GM04504 (cell line): ENCODE measurements around the gene TRIO.
"Not testable (repeated sequence)": the region's sequence is repeated elsewhere in the genome, so short reads cannot be mapped to it uniquely, and the experiment has no call there.

ENCODE experiments used
- DNase-seq: peaks from one replicate; pipeline ENCODE4 v3.0.0-alpha.2; 2012; ENCODE audit warnings: low read depth

TRIO gene

DNA sequence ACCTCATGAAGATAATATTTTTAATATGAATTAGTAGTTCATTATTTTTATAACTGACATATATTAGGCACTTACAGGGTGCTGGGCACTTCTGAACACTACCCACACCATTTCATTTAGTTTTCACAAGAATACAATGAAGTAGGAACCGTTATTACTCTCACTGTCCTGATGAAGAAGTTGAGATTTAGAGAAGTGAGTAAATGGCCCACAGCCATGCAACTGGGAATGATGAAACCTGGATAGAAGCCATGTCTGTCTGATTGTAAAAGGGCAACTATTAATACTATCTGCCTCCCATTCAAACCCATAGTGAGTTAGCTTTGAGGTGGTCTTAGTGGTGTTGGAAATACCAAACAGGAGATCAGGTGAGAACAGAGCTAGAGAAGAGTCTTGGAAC lies 408.9 kb downstream of the TRIO start:
- no peak for DNase-seq

- not testable (repeated sequence) for DNase-seq
These were observed 411.1 kb downstream of the TRIO start for GRCh38 chr5:14554288-14554687.

DNA sequence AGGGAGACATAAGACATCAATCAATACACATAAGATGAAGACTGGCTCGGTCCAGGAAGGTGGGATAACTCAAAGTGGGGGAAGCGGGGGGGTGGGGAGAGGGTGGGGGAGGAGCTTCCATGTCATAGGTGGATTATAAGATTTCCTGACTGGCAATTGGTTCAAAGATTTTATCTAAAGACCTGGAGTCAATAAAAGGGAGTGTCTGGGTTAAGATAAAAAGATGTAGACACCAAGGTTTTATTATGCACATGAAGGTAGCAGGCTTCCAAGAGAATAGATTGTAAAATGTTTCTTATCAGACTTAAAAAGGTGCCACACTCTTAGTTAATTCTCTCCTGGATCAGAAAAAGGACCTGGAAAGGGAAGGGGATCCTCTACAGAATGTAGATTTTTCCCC lies 412.9 kb downstream of the TRIO start:
- DNase-seq = no peak

DNA sequence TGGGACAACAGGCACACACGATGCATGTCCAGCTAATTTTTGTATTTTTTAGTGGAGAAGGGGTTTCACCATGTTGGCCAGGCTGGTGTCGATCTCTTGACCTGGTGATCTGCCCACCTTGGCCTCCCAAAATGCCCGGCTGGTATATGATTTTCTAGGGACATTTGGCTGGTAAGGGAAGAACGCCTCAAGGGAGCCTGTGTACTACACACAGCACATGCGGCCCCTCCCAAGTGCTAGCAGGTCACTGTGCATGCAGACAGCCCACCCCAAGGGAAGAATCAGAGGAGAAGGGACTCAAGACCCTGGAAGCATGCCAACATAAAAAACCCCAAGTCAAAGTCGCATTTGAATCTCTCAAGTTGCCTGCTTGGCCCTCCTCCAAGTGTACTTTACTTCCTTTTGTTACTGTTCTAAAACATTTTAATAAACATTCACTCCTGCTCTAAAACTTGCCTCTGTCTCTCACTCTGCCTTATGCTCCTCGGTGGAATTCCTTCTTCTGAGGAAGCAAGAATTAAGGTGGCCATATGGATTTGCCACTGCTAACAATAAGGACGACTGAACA lies 414.1 kb downstream of the TRIO start:
- no peak for DNase-seq

DNA sequence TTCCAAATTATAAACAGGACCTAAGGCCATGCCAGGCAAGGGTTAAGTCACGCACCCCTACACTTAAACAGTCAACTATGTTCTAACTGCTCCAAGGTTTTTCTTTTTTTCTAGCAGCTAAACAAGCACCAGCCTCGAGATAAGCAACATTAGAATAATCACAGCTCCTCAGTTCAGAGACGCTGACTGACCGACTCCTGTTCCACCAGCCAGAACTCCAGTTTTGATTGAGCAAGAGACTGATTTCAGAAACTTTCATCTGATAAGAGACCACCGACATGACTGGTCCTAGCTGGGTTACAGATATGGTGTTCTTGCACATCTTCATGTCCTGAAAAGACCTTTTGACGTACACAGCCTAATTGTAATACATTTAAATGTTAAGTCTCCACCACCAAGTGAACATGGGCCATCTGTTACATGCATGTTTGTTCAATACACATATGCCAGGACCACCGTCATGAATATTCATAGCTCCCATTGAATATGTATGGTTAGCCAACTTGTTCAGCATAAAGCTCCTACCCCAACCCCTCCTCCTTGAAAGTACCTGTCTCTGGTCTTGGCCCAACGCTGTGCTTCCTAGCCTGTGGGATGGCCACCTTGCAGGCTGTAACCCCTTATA lies 414.8 kb downstream of the TRIO start:
- no peak for DNase-seq
